OCI-LY7 (cell line): ENCODE results near the gene UFSP2. TPM values are rescaled to one million over a fixed set of nuclear protein-coding genes. Genes with fewer than 3 reads are reported as not detected.

ENCODE experiments used
- BruUV-seq: library from RNA; stranded (reverse); fragments of 400-500 nt; replicated peaks from 2 replicates; lab custom pipeline; 2021; lab: Mats Ljungman, UMichigan
- CTCF ChIA-PET: fragments of 300-600 bp; sonication (Branson Sonifier 250); formaldehyde crosslinking; loops from one replicate; lab custom pipeline; 2022; ENCODE audit warnings: antibody characterized with exemption; ENCODE audit not compliant: unreplicated experiment; lab: Charles Lee
- POLR2A ChIA-PET: fragments of 300-600 bp; sonication (Branson Sonifier 250); formaldehyde crosslinking; loops from one replicate; lab custom pipeline; 2022; ENCODE audit warnings: antibody characterized with exemption; lab: Charles Lee
- DNase-seq: peaks from one replicate; pipeline ENCODE4 v3.0.0-alpha.2; 2015; ENCODE audit warnings: low spot score
- H2AFZ ChIP-seq: fragments of 200-600 bp; sonication (generic), shearing (Covaris generic); 2 replicates; pipeline ENCODE4 v1.6.1; 2014; ENCODE audit warnings: mild to moderate bottlenecking, antibody characterized with exemption, low read length, moderate library complexity
- H3K27ac ChIP-seq: fragments of 200-600 bp; sonication (generic); 2 replicates; pipeline ENCODE4 v1.5.1; 2014; ENCODE audit warnings: mixed run types, low read depth, mild to moderate bottlenecking, moderate library complexity, low read length, inconsistent platforms; ENCODE audit not compliant: poor library complexity, severe bottlenecking
- H3K36me3 ChIP-seq: fragments of 200-600 bp; sonication (generic); 2 replicates; pipeline ENCODE4 v1.6.1; 2014; ENCODE audit warnings: mild to moderate bottlenecking, antibody characterized with exemption, low read length, moderate library complexity, mixed read lengths; ENCODE audit not compliant: insufficient read depth
- H3K4me1 ChIP-seq: fragments of 200-600 bp; sonication (generic); 2 replicates; pipeline ENCODE4 v1.5.1; 2014; ENCODE audit warnings: mild to moderate bottlenecking, low read length; ENCODE audit not compliant: insufficient read depth, poor library complexity, severe bottlenecking
- H3K4me2 ChIP-seq: fragments of 200-600 bp; sonication (generic); 2 replicates; pipeline ENCODE4 v1.6.1; 2014; ENCODE audit warnings: mild to moderate bottlenecking, low read length
- H3K4me3 ChIP-seq: fragments of 200-600 bp; sonication (generic); 2 replicates; pipeline ENCODE4 v1.5.1; 2014; ENCODE audit warnings: mild to moderate bottlenecking, low read depth, low read length; ENCODE audit not compliant: poor library complexity, severe bottlenecking
- H3K79me2 ChIP-seq: fragments of 200-600 bp; sonication (generic); 2 replicates; pipeline ENCODE4 v1.6.1; 2016; ENCODE audit warnings: low read depth, mild to moderate bottlenecking, low read length, moderate library complexity, mixed read lengths; ENCODE audit not compliant: insufficient read depth
- H3K9me2 ChIP-seq: fragments of 200-600 bp; sonication (generic); 2 replicates; pipeline ENCODE4 v1.6.1; 2016; ENCODE audit warnings: mild to moderate bottlenecking, low read length, mixed read lengths; ENCODE audit not compliant: insufficient read depth
- H3K9me3 ChIP-seq: fragments of 200-600 bp; sonication (generic); 2 replicates; pipeline ENCODE4 v1.6.1; 2014; ENCODE audit warnings: mild to moderate bottlenecking, mixed run types, low read length, mixed read lengths
- H4K20me1 ChIP-seq: fragments of 200-600 bp; sonication (generic); 2 replicates; pipeline ENCODE4 v1.6.1; 2014; ENCODE audit warnings: mild to moderate bottlenecking, antibody characterized with exemption, low read length, moderate library complexity, mixed read lengths; ENCODE audit not compliant: insufficient read depth
- EZH2phosphoT487 ChIP-seq: fragments of 200-600 bp; sonication (generic); IDR thresholded peaks from 2 replicates; pipeline ENCODE4 v1.6.1; 2018; ENCODE audit warnings: low read depth, borderline replicate concordance, mild to moderate bottlenecking, mixed run types, antibody characterized with exemption, low read length, moderate library complexity, mixed read lengths
- intact Hi-C: fragments of 100-400 bp; cut with micrococcal nuclease; formaldehyde crosslinking; loops from one replicate; pipeline ENCODE4 v1.10.0; 2022; ENCODE audit not compliant: unreplicated experiment
- total RNA-seq, 2 experiments: library from RNA; depleted of rRNA in 1 of 2; stranded (reverse); fragments of >200 nt in 1 of 2; shearing (Covaris generic) in 1 of 2; gene quantifications; 2 replicates each; pipeline ENCODE4 v1.2.3, GENCODE V29; 2014 to 2022
- TF ChIP-seq, protein P1 (sequence below): fragments of 200-600 bp; sonication (generic); conservative IDR thresholded peaks from 2 replicates; pipeline ENCODE4 v1.5.1; 2014; ENCODE audit warnings: mild to moderate bottlenecking, antibody characterized with exemption, low read length, moderate library complexity, mixed read lengths

The UFSP2 gene
- total RNA-seq, 2 experiments from 2014 or later = 17.3 to 37.6 TPM

DNA sequence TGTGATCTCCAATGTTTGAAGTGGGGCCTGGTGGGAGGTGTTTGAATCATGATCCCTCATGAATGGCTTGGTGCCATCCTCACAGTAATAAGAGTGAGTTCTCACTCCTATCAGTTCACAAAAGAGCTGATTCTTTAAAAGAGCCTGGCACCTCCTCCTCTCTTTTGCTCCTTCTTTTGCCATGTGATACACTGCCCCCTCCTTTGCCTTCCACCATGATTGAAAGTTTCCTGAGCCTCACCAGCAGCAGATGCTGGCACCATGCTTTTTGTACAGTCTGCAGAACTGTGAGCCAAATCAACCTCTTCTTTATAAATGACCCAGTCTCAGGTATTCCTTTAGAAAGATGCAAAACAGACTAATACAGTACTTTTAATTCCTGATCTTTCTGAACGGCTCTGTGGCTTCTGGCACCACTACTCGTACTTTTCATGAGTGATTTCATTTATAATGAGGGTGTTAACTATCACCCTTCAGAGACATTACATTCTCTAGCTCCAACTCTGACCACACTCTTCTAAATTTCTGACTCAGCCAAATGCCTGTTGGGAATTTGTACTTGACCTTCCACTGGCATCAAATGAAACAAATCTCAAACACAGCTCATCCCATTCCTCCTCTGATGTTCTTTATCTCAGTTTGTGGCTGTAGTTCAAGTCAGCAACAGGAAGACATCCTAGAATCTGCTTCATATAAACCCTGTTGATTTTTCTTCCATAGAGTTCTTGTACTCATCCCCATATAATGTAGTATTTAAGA, 4.2 kb downstream of the UFSP2 start:
- Histone ChIP-seq H3K4me1 (peaks cover 18% of the 10 kb centered on the region), H2AFZ (no peak overlapping the region), H3K36me3 (peaks cover 51% of the 10 kb centered on the region), H3K9me2 (no peaks in the 10 kb centered on the region), H3K4me3 (no peak overlapping the region), H3K27ac (no peak overlapping the region), H3K79me2 (peaks cover 15% of the 10 kb centered on the region), H3K4me2 (no peak overlapping the region), H4K20me1 (no peaks in the 10 kb centered on the region), H3K9me3 (no peaks in the 10 kb centered on the region)
- no TSS peak for BruUV-seq
- DNase-seq = no peak
- intact Hi-C loops = no loop called here
- POLR2A ChIA-PET = interaction anchor here (1.2 kb wide), 1 partner anchor 111 kb away, joined by 3 read pairs; no protein-coding TSS in a partner anchor
- CTCF ChIA-PET = no interaction called here
- TF ChIP-seq EZH2phosphoT487 = no peak
- TF ChIP-seq, protein P1, sequence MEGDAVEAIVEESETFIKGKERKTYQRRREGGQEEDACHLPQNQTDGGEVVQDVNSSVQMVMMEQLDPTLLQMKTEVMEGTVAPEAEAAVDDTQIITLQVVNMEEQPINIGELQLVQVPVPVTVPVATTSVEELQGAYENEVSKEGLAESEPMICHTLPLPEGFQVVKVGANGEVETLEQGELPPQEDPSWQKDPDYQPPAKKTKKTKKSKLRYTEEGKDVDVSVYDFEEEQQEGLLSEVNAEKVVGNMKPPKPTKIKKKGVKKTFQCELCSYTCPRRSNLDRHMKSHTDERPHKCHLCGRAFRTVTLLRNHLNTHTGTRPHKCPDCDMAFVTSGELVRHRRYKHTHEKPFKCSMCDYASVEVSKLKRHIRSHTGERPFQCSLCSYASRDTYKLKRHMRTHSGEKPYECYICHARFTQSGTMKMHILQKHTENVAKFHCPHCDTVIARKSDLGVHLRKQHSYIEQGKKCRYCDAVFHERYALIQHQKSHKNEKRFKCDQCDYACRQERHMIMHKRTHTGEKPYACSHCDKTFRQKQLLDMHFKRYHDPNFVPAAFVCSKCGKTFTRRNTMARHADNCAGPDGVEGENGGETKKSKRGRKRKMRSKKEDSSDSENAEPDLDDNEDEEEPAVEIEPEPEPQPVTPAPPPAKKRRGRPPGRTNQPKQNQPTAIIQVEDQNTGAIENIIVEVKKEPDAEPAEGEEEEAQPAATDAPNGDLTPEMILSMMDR = no peak

DNA sequence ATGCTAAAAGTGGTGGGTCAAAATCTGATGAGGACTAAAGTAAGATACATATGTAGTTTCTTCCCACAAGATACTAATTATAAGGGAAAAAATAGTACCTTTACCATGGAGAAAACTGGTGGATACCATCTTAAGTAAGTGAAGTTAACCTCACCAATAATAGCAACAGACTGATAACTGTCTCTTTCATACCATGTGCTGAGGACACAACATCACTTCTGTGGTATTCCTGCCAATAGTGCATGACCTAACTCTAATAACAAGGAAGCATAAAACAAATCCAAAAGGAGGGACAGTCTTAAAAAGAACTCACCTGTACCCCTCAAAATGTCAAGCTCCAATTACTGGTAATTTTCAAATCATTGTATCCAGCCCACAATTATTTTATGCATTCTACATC, 8.8 kb downstream of the UFSP2 start:
- Histone ChIP-seq H3K4me3 (no peak overlapping the region), H2AFZ (no peak overlapping the region), H4K20me1 (no peaks in the 10 kb centered on the region), H3K4me2 (no peak overlapping the region), H3K4me1 (peaks cover 25% of the 10 kb centered on the region), H3K9me2 (peaks cover 5% of the 10 kb centered on the region; the same call in 1 of the 2 replicates), H3K9me3 (no peaks in the 10 kb centered on the region), H3K36me3 (peaks cover 86% of the 10 kb centered on the region), H3K79me2 (no peaks in the 10 kb centered on the region), H3K27ac (no peak overlapping the region)
- no TSS peak for BruUV-seq
- no peak for DNase-seq
- intact Hi-C loops = no loop called here
- POLR2A ChIA-PET = interaction anchor here (0.6 to 1.0 kb wide), 5 partner anchors 12 to 167 kb away, joined by 3 to 4 read pairs (median 3); partner anchors contain the start of gene ANKRD37
- no peak for TF ChIP-seq EZH2phosphoT487
- TF ChIP-seq, protein P1 = no peak
- CTCF ChIA-PET = interaction anchor here (0.5 kb wide), 1 partner anchor 13 kb away, joined by 3 read pairs; no protein-coding TSS in a partner anchor

DNA sequence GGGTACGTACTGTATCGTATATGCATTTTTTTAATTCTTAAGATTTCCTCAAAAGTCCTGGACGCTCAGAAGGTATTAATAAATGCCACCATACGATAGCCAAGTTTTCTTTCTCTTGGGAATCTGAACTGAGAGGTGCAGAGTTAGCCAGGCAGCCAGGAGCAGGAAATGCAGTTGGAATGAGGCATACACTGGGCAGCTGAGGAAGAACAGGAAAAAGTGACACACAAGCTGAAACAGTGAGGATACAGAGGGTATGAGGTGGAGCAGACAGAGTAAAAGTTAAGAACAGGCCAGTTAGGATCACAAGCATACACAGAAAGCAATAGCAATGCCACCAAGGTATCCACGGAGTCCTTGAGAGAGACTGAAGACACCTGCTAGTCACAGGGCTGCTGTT, 13.4 kb downstream of the UFSP2 start:
- TF ChIP-seq, protein P1 = no peak
- TF ChIP-seq EZH2phosphoT487 = no peak
- Histone ChIP-seq H3K27ac (peak overlapping the region; percentile 46), H3K9me2 (peaks cover 5% of the 10 kb centered on the region; the same call in 1 of the 2 replicates), H3K4me1 (peaks cover 25% of the 10 kb centered on the region), H3K4me2 (peak overlapping the region; percentile 32), H3K79me2 (no peaks in the 10 kb centered on the region), H3K9me3 (no peaks in the 10 kb centered on the region), H2AFZ (no peak overlapping the region), H4K20me1 (no peaks in the 10 kb centered on the region), H3K36me3 (peaks cover 72% of the 10 kb centered on the region), H3K4me3 (no peak overlapping the region)
- intact Hi-C loops = loop anchor here (5.0 kb wide), 1 partner anchor 175 kb away; no protein-coding TSS in a partner anchor
- no peak for DNase-seq
- no TSS peak for BruUV-seq
- ChIA-PET POLR2A (interaction anchor here (1.0 to 4.3 kb wide), 9 partner anchors 13 to 174 kb away, joined by 3 to 26 read pairs (median 4); partner anchors contain the start of genes ANKRD37 and LRP2BP), CTCF (interaction anchor here (0.6 kb wide), 1 partner anchor 268 kb away, joined by 3 read pairs; no protein-coding TSS in a partner anchor)
